Right lobe of liver (tissue), 4 donors: ENCODE data around the gene TMEM52.

ENCODE experiments used
- CTCF ChIP-seq, 4 donors: fragments of 200-600 bp in 3 of 4; fragments of 450-650 bp in 1 of 4; IDR thresholded peaks; one replicate each; pipeline versions ENCODE4 v1.5.1 to v1.8.0; 2016 to 2022; ENCODE audit warnings: antibody characterized with exemption in 4 of 4, mild to moderate bottlenecking in 2 of 4
- POLR2A ChIP-seq: fragments of 450-650 bp; IDR thresholded peaks from one replicate; pipeline ENCODE4 v1.6.1; 2017; ENCODE audit warnings: antibody characterized with exemption, mild to moderate bottlenecking
- donor health status: DM: no; HTN: no; CAD: no.
- donor health status: DM: no; HTN: no; CAD: no.
- donor health status: DM: no; HTN: yes; CAD: no.

- TF ChIP-seq CTCF (IDR thresholded peaks at IDR 0.05), result no peak
- no peak for TF ChIP-seq POLR2A
Observed at GRCh38 chr1:1889090-1889750, 29.9 kb downstream of the TMEM52 start.
